ENCODE measurements around the gene KCTD7. TPM values are rescaled to one million over a fixed set of nuclear protein-coding genes. Genes with fewer than 3 reads are reported as not detected.
"Not testable (repeated sequence)": the region's sequence is repeated elsewhere in the genome, so short reads cannot be mapped to it uniquely, and the experiment has no call there.

KCTD7 gene
- total and polyA plus RNA-seq, 10 donors: 2.3 to 25.0 (median 14.5) TPM

DNA sequence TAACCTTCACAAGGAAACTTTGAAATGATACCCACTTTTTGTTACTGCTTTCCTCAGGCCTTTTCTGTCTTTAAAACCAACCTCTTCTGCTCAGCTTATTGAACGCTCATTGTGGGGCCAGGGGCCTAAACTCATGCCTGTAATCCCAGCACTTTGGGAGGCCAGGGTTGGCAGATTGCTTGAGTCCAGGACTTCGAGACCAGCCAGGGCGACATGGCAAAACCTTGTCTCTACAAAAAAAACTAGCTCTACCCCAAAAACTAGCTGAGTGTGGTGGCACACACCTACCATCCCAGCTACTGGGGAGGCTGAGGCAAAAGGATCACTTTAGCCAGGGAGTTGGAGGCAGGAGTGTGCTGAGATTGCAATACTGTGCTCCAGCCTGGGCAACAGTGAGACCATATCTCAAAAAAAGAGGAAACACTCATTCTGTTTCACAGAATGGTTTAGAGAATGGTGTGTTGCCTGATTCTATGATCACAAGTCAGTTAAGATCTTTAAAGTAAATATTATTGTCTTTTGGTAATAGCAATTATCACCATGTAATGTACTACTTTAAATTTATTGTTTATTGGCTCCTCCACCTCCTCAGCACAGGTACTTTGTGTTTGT, 51.1 kb downstream of the KCTD7 start:
- WGBS, 5 donors: 78 to 99% (median 96%) methylated on average over 3 of the region's 3 CpGs
- Histone ChIP-seq H3K9me3 (no peaks in the 10 kb centered on the region), H3K4me3 (no peak overlapping the region), H3K27me3 (replicated peaks in 1 of 7) (no peaks in the 10 kb centered on the region), H3K36me3 (peaks cover 0 to 4% (median 0%) of the 10 kb centered on the region in 6 donors), H3K4me1 (peaks cover 7 to 54% (median 36%) of the 10 kb centered on the region in 6 donors), H3K27ac (peak overlapping the region in 3 of 8 donors; percentile 10 to 46 (median 43))
- peak; percentile 51 for DNase-seq
- TF ChIP-seq POLR2A (IDR thresholded peaks at IDR 0.05) (no peak), POLR2AphosphoS5 (IDR thresholded peaks at IDR 0.05) (no peak)
- TF ChIP-seq, protein P1, sequence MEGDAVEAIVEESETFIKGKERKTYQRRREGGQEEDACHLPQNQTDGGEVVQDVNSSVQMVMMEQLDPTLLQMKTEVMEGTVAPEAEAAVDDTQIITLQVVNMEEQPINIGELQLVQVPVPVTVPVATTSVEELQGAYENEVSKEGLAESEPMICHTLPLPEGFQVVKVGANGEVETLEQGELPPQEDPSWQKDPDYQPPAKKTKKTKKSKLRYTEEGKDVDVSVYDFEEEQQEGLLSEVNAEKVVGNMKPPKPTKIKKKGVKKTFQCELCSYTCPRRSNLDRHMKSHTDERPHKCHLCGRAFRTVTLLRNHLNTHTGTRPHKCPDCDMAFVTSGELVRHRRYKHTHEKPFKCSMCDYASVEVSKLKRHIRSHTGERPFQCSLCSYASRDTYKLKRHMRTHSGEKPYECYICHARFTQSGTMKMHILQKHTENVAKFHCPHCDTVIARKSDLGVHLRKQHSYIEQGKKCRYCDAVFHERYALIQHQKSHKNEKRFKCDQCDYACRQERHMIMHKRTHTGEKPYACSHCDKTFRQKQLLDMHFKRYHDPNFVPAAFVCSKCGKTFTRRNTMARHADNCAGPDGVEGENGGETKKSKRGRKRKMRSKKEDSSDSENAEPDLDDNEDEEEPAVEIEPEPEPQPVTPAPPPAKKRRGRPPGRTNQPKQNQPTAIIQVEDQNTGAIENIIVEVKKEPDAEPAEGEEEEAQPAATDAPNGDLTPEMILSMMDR (IDR thresholded peaks at IDR 0.05 in 8 of 11, conservative IDR thresholded peaks at IDR 0.05 in 3 of 11): no peak
- intact Hi-C loops (cut with DNase I; ENCODE audit: low total_unique reads): loop anchor here (10.0 kb wide), 1 partner anchor 55 kb away; no protein-coding TSS in a partner anchor

DNA sequence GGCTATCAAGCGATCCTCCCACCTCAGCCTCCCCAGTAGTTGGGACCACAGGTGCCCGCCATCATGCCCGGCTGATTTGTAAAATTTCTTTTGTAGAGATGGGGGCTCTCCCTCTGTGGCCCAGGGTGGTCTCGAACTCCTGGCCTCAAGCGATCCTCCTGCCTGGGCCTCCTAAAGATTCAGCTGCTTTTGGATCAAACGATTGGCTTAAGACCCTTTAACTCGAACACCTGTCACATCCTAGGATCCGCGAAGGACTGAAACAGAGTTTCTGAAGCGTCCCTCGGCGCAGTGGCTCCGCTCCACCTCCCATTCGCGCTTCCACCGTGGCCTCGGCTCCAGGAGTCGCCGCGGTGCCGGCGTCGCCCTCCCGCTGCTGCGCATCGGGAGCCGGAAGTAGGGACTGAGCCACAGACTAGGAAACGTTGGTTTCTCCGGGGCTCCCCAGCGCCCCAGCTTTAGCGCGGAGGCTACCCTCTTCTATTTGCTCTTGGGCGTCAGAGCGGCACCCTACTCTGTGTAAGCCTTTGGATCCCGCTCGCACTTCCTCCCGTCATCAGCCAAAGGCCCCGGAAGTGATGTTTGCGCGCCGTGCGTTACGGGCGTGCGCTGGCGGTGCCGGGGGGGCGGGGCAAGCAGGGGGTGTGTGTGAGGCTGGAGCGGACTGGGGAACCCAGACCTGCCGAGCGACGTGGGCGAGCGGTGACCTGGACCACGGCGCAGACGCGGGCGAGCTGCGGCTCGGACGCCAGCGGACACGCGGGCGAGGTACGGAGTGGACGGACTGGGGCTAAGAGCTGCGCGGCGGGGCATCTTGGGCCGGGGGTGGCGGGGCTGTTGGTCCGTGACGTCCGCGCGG, 53.0 kb downstream of the KCTD7 start:
- WGBS, 5 donors: 3 to 5% (median 4%) methylated on average over 46 to 78 of the region's 78 CpGs
- peak; percentile 99 for DNase-seq
- Histone ChIP-seq H3K27ac (peak overlapping the region; percentile 86 to 100 (median 99)), H3K9me3 (no peaks in the 10 kb centered on the region), H3K4me1 (peaks cover 7 to 54% (median 36%) of the 10 kb centered on the region in 6 donors), H3K27me3 (replicated peaks in 1 of 7) (no peaks in the 10 kb centered on the region), H3K36me3 (peaks cover 0 to 9% (median 0%) of the 10 kb centered on the region in 6 donors), H3K4me3 (peak overlapping the region; percentile 78 to 97 (median 87))
- intact Hi-C loops (cut with DNase I; ENCODE audit: low total_unique reads): loop anchor here (10.0 kb wide), 1 partner anchor 53 kb away; no protein-coding TSS in a partner anchor
- TF ChIP-seq POLR2A (IDR thresholded peaks at IDR 0.05) (peak; percentile 70 to 93 (median 90)), POLR2AphosphoS5 (IDR thresholded peaks at IDR 0.05) (peak; percentile 99)
- TF ChIP-seq, protein P1 (IDR thresholded peaks at IDR 0.05 in 8 of 11, conservative IDR thresholded peaks at IDR 0.05 in 3 of 11): no peak

DNA sequence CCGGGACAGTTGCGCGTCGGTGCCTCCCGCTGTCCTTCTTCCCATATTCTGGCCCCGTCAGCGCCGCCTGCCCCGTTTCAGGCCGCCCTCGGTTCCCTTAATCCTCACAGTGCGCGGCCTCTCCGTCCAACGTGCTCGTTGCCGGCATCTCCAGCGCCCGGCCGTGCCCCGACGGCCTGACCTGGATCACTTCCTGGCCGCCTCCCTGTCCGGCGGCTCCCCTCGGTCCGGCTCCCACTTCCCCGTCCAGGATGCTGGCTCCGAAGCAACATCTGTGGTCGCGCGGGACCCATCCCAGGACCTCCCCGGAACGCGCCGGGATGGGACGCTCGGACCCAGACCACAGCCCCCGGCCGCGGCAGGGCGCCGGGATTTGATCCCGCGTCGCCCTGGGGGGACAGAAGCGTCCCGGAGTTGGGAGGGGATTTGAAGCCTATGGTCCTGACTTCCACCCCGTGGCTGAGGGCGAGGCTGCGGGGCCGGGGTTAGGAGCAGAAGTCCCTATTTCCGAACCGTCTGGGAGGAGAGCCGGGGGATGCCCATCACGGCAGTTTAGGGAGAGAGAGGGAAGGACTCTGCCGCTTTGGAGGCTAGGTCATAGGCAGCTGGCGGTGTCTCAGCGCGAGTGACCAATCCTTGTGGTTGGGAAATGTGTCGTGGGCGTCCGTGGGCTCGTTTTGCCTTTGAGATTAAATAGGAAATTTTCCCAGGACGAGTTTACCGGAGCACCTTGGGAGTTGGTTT, 53.8 kb downstream of the KCTD7 start:
- intact Hi-C loops (cut with DNase I; ENCODE audit: low total_unique reads): loop anchor here (10.0 kb wide), 1 partner anchor 52 kb away; no protein-coding TSS in a partner anchor

DNA sequence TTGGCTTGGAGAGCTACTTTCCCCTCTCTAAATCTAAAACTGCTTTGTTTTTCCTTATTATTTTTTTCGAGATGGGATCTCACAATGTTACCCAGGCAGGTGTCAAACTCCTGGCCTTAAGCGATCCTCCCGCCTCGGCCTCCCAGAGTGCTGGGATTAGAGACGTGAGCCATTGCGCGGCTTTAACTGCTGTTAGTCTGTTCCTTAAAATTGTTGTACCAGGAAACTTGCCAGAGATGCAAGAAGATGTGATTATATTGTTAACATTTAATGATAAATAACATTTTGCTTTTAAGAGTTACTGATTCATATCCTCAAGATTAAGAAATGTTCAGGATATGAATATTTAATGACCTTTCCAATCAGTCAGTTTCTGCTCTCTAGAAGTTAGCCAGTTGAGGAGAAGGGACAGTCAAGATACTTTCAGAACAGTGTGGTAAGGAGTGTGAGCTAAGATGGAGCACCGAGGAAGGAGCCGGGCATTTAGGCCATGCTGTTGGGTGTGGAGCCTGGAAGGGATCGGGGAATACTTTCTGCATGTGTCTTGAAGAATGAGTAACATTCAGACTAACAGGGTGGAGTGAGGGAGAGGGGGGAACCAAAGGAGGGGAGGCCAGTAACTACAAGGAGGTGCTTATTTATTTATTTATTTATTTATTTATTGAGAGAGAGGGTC, 54.6 kb downstream of the KCTD7 start:
- Histone ChIP-seq H3K4me3 (peak overlapping the region; percentile 78 to 97 (median 87)), H3K4me1 (peaks cover 7 to 54% (median 36%) of the 10 kb centered on the region in 6 donors), H3K27ac (peak overlapping the region in 4 of 8 donors; percentile 99 to 100 (median 100))
- WGBS, 5 donors: 85 to 91% (median 88%) methylated on average over 10 of the region's 10 CpGs
- not testable (repeated sequence) for H3K36me3 ChIP-seq; H3K9me3 ChIP-seq; H3K27me3 ChIP-seq (replicated peaks in 1 of 7)
- DNase-seq: peak; percentile 65
- intact Hi-C loops (cut with DNase I; ENCODE audit: low total_unique reads): loop anchor here (10.0 kb wide), 1 partner anchor 52 kb away; no protein-coding TSS in a partner anchor

More for the DNA sequence above, 53.8 kb downstream of the KCTD7 start:
- no peak for DNase-seq
- Histone ChIP-seq H3K9me3 (no peaks in the 10 kb centered on the region), H3K27me3 (replicated peaks in 1 of 7) (no peaks in the 10 kb centered on the region), H3K27ac (peak overlapping the region; percentile 86 to 100 (median 99)), H3K36me3 (peaks cover 0 to 9% (median 0%) of the 10 kb centered on the region in 6 donors), H3K4me1 (peaks cover 7 to 54% (median 36%) of the 10 kb centered on the region in 6 donors), H3K4me3 (peak overlapping the region; percentile 78 to 97 (median 87))
- TF ChIP-seq POLR2AphosphoS5 (IDR thresholded peaks at IDR 0.05): no peak
- TF ChIP-seq, protein P1 (IDR thresholded peaks at IDR 0.05 in 8 of 11, conservative IDR thresholded peaks at IDR 0.05 in 3 of 11): no peak
- no peak for TF ChIP-seq POLR2A (IDR thresholded peaks at IDR 0.05)
- WGBS, 5 donors: 4 to 10% (median 5%) methylated on average over 26 to 66 of the region's 66 CpGs
